ENCODE results near the gene SUFU.

SUFU gene

DNA sequence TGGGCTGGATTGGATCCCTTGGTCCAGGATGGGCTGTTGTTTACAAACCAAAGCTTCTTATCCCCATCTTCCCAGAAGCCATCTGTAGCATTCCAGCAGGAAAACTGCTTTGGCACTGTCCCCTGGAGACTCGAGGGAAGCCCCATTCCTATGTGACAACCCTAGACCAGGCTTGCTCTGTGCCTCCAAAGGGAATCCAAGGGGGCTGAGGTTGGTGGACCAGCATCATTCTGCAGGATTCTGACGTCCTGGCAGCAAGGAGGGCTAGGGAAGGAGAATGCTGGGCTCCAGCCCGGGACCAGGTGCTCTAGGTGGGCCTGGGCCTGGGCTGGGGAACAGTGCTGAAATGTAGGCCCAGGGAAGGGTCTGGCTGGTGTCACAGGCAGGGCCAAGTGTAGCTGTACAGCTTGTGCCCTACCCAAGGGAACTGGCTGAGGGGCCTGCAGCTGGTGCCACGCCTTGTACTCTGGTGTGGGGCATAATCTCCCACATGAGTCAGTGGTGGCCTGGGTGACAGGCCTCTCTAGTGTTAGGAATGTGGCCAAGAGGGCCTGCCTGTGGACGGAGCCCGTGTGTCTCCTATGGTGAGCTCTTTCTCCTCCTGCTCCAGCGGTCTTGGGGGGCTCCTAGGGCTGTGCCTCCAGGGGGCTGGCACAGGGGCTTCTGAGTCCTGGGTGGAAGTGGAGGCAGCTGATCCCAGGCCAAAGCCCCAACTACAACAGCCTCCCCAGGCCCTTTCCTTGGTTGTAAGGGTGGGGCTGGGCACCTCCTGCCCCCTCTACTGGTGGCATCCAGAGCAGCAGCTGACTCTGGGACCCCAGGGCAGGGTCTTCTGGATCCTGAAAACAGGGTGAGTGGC, 165.7 kb downstream of the SUFU start:
- Histone ChIP-seq H3K27ac (ENCODE audit: low read length) (no peak overlapping the region), H3K9me3 (ENCODE audit: insufficient read depth, low read length, severe bottlenecking) (no peaks in the 10 kb centered on the region), H2AFZ (ENCODE audit: low read depth, low read length) (no peak overlapping the region), H3K79me2 (ENCODE audit: insufficient read depth, low read length) (no peaks in the 10 kb centered on the region), H3K9ac (ENCODE audit: low read depth, low read length) (no peak overlapping the region), H3K27me3 (ENCODE audit: insufficient read depth, low read length, poor library complexity) (no peaks in the 10 kb centered on the region), H3K36me3 (ENCODE audit: insufficient read depth, low read length) (no peaks in the 10 kb centered on the region), H3K4me2 (ENCODE audit: insufficient read depth, low read length) (no peak overlapping the region), H3K4me3 (ENCODE audit: low read depth in 1 of 2, low read length in 2 of 2) (no peak overlapping the region), H4K20me1 (ENCODE audit: insufficient read depth, low read length) (no peaks in the 10 kb centered on the region), H3K4me1 (ENCODE audit: insufficient read depth, low read length) (peaks cover 13% of the 10 kb centered on the region)
- DNase-seq, result peak; percentile 33
- no peak for ATAC-seq (ENCODE audit: insufficient read depth, low read depth)
- TF ChIP-seq, protein P1, sequence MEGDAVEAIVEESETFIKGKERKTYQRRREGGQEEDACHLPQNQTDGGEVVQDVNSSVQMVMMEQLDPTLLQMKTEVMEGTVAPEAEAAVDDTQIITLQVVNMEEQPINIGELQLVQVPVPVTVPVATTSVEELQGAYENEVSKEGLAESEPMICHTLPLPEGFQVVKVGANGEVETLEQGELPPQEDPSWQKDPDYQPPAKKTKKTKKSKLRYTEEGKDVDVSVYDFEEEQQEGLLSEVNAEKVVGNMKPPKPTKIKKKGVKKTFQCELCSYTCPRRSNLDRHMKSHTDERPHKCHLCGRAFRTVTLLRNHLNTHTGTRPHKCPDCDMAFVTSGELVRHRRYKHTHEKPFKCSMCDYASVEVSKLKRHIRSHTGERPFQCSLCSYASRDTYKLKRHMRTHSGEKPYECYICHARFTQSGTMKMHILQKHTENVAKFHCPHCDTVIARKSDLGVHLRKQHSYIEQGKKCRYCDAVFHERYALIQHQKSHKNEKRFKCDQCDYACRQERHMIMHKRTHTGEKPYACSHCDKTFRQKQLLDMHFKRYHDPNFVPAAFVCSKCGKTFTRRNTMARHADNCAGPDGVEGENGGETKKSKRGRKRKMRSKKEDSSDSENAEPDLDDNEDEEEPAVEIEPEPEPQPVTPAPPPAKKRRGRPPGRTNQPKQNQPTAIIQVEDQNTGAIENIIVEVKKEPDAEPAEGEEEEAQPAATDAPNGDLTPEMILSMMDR (IDR thresholded peaks at IDR 0.05; ENCODE audit: borderline replicate concordance, extremely low read depth, low read length, poor library complexity, severe bottlenecking), result peak; percentile 62
- no peak for TF ChIP-seq EZH2 (IDR thresholded peaks at IDR 0.05; ENCODE audit: borderline replicate concordance, low read depth, low read length, severe bottlenecking)

DNA sequence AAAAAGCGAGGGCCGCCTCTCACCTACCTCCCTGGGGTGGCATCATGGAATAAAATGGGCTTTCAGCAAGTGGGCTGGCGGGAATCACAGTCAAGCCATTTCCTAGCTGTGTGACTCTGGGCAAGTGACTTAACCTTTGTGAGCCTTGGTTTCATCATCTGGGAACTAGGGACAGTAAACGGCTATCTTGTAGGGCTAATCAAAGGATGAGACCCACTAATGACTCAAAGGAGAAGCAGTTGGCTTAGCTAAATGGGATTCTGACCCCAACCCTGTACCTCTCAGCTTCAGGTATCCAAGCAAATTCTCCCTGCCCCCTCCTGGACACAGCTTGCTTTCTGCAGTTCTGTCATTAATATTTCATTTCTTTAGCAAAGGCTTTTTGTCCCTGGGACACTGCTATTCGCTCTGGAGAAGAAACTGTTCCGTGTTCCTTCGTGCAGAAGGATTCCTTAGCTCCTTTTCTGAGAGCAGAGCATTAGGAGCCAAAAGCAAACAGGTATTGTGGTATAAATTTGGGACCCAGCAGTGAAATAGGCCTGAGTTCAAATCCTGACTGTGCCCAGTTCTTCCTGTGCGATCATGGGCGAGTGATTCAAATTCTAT, 166.4 kb downstream of the SUFU start:
- Histone ChIP-seq H3K4me2 (ENCODE audit: insufficient read depth, low read length) (no peak overlapping the region), H3K4me1 (ENCODE audit: insufficient read depth, low read length) (peaks cover 21% of the 10 kb centered on the region), H3K9ac (ENCODE audit: low read depth, low read length) (no peak overlapping the region), H3K27me3 (ENCODE audit: insufficient read depth, low read length, poor library complexity) (no peaks in the 10 kb centered on the region), H3K36me3 (ENCODE audit: insufficient read depth, low read length) (no peaks in the 10 kb centered on the region), H2AFZ (ENCODE audit: low read depth, low read length) (no peak overlapping the region), H3K27ac (ENCODE audit: low read length) (no peak overlapping the region), H3K79me2 (ENCODE audit: insufficient read depth, low read length) (no peaks in the 10 kb centered on the region), H3K4me3 (ENCODE audit: low read depth in 1 of 2, low read length in 2 of 2) (no peak overlapping the region), H4K20me1 (ENCODE audit: insufficient read depth, low read length) (no peaks in the 10 kb centered on the region), H3K9me3 (ENCODE audit: insufficient read depth, low read length, severe bottlenecking) (no peaks in the 10 kb centered on the region)
- no peak for TF ChIP-seq EZH2 (IDR thresholded peaks at IDR 0.05; ENCODE audit: borderline replicate concordance, low read depth, low read length, severe bottlenecking)
- TF ChIP-seq, protein P1 (IDR thresholded peaks at IDR 0.05; ENCODE audit: borderline replicate concordance, extremely low read depth, low read length, poor library complexity, severe bottlenecking), result no peak
- ATAC-seq (ENCODE audit: insufficient read depth, low read depth), result no peak
- no peak for DNase-seq

DNA sequence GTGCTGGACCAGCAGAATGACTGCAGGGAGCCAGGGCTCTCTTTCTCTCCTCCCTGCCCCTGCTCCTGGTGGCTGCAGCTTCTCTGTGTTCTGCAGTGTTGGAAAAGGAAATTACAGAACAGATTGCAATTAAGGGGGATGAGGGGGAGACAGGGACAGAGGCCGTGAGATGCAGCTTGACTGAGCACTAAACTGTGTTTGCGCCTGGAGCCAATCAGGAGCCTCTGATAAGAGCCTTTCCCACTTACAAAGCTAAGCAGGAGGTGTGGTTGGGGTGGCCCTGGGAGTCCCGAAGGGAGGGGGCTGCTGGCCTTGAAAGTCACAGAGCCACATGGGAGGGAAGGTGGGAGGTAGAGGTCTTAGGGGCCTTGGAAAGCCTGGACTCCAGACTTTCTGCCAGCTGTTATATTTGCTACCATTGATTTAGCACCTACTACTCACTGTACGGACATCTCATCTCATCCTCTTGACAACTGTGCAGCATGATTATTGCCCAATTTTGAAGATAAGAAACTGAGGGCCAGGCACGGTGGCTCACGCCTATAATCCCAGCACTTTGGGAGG, 167.2 kb downstream of the SUFU start:
- Histone ChIP-seq H3K9ac (ENCODE audit: low read depth, low read length) (no peak overlapping the region), H3K79me2 (ENCODE audit: insufficient read depth, low read length) (no peaks in the 10 kb centered on the region), H3K9me3 (ENCODE audit: insufficient read depth, low read length, severe bottlenecking) (no peaks in the 10 kb centered on the region), H2AFZ (ENCODE audit: low read depth, low read length) (no peak overlapping the region), H3K27me3 (ENCODE audit: insufficient read depth, low read length, poor library complexity) (no peaks in the 10 kb centered on the region), H3K4me3 (ENCODE audit: low read depth in 1 of 2, low read length in 2 of 2) (no peak overlapping the region), H3K27ac (ENCODE audit: low read length) (no peak overlapping the region), H3K4me1 (ENCODE audit: insufficient read depth, low read length) (peaks cover 29% of the 10 kb centered on the region), H4K20me1 (ENCODE audit: insufficient read depth, low read length) (no peaks in the 10 kb centered on the region), H3K36me3 (ENCODE audit: insufficient read depth, low read length) (no peaks in the 10 kb centered on the region), H3K4me2 (ENCODE audit: insufficient read depth, low read length) (no peak overlapping the region)
- DNase-seq (no peak), ATAC-seq (ENCODE audit: insufficient read depth, low read depth) (no peak)
- no peak for TF ChIP-seq EZH2 (IDR thresholded peaks at IDR 0.05; ENCODE audit: borderline replicate concordance, low read depth, low read length, severe bottlenecking)
- TF ChIP-seq, protein P1 (IDR thresholded peaks at IDR 0.05; ENCODE audit: borderline replicate concordance, extremely low read depth, low read length, poor library complexity, severe bottlenecking), result no peak
